HepG2 (cell line): Measurements from ENCODE around the gene SMTNL2.

Source experiments
- BHLHE40 ChIP-seq: IDR thresholded peaks from 2 replicates; pipeline ENCODE4 v1.6.1; 2011; ENCODE audit warnings: low read length, improper control_type of control experiment
- EZH2 ChIP-seq: conservative IDR thresholded peaks from 2 replicates; pipeline ENCODE4 v1.6.1; 2012; ENCODE audit warnings: mild to moderate bottlenecking, low read depth, low read length, moderate library complexity
- HCFC1 ChIP-seq: fragments of 150-350 bp; IDR thresholded peaks from 2 replicates; pipeline ENCODE4 v1.6.1; 2014; ENCODE audit warnings: low read depth, low read length
- HDAC1 ChIP-seq: sonication (generic); formaldehyde crosslinking; IDR thresholded peaks from 2 replicates; pipeline ENCODE4 v1.5.1; 2020; ENCODE audit warnings: mild to moderate bottlenecking, missing genetic modification reagents
- HNF4A ChIP-seq: sonication (generic); formaldehyde crosslinking; IDR thresholded peaks from 2 replicates; pipeline ENCODE4 v1.4.0; 2020; ENCODE audit warnings: missing genetic modification reagents
- ISX ChIP-seq: sonication (generic); formaldehyde crosslinking; conservative IDR thresholded peaks from 2 replicates; pipeline ENCODE4 v1.5.0; 2020; ENCODE audit warnings: missing genetic modification reagents
- POLR2A ChIP-seq, 2 experiments: IDR thresholded peaks; 2 replicates each; pipeline ENCODE4 v1.6.1; 2011; ENCODE audit warnings: low read depth in 2 of 2, low read length in 2 of 2, mild to moderate bottlenecking in 1 of 2, moderate library complexity in 1 of 2; ENCODE audit not compliant: insufficient read depth in 1 of 2
- REPIN1 ChIP-seq: sonication (generic); formaldehyde crosslinking; IDR thresholded peaks from 2 replicates; pipeline ENCODE4 v1.8.0; 2022; ENCODE audit warnings: missing genetic modification reagents, low read depth, mild to moderate bottlenecking, borderline replicate concordance
- TCF7L2 ChIP-seq: IDR thresholded peaks from 2 replicates; pipeline ENCODE4 v1.6.1; 2011; ENCODE audit warnings: mild to moderate bottlenecking, low read depth, low read length, moderate library complexity
- TF ChIP-seq, protein P1 (sequence below): sonication (generic); formaldehyde crosslinking; IDR thresholded peaks from 2 replicates; pipeline ENCODE4 v1.5.0; 2020; ENCODE audit warnings: mild to moderate bottlenecking, missing genetic modification reagents, moderate library complexity

DNA sequence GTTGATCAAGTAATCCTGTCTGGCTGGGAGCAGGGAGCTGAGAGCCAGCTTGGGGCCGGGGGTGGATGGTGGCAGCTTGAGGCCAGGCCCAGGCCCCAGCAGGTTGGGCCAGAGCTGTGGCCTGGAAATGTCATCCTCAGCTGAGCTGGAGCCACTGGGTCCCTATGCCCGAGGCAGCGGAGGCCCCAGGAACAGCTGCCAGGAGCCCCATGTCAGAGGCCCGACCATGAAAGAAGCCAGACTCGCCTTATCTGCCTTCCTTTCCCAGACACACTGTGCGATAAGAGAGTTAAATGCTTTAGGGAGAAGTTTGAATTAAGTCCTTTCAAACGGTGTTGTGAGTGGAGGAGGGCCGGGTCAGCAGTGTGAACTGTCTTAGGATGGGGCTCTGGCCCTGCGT lies 3.5 kb downstream of the SMTNL2 start:
- no peak for TF ChIP-seq TCF7L2
- no peak for TF ChIP-seq HDAC1 (CRISPR knock-in tag)
- TF ChIP-seq REPIN1 (CRISPR knock-in tag) = no peak
- TF ChIP-seq, protein P1, sequence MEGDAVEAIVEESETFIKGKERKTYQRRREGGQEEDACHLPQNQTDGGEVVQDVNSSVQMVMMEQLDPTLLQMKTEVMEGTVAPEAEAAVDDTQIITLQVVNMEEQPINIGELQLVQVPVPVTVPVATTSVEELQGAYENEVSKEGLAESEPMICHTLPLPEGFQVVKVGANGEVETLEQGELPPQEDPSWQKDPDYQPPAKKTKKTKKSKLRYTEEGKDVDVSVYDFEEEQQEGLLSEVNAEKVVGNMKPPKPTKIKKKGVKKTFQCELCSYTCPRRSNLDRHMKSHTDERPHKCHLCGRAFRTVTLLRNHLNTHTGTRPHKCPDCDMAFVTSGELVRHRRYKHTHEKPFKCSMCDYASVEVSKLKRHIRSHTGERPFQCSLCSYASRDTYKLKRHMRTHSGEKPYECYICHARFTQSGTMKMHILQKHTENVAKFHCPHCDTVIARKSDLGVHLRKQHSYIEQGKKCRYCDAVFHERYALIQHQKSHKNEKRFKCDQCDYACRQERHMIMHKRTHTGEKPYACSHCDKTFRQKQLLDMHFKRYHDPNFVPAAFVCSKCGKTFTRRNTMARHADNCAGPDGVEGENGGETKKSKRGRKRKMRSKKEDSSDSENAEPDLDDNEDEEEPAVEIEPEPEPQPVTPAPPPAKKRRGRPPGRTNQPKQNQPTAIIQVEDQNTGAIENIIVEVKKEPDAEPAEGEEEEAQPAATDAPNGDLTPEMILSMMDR (CRISPR knock-in tag) = no peak
- TF ChIP-seq ISX (CRISPR knock-in tag) = no peak
- no peak for TF ChIP-seq EZH2
- TF ChIP-seq POLR2A (IDR thresholded peaks at IDR 0.05; ENCODE audit: insufficient read depth in 1 of 2, low read depth in 2 of 2, low read length in 2 of 2) = no peak
- no peak for TF ChIP-seq HCFC1
- no peak for TF ChIP-seq BHLHE40
- no peak for TF ChIP-seq HNF4A
